HepG2 (cell line): Measurements from ENCODE around the gene LRFN2. TPM values are rescaled to one million over a fixed set of nuclear protein-coding genes. Genes with fewer than 3 reads are reported as not detected.

ENCODE experiments used
- ATAC-seq: fragments of 200-7000 bp; cut with Tn5 transposase; 3 replicates; pipeline ENCODE4 v1.9.1; 2020; ENCODE audit warnings: mild to moderate bottlenecking, moderate library complexity
- BruUV-seq: library from RNA; stranded (reverse); fragments of 400-500 nt; replicated peaks from 2 replicates; lab custom pipeline; 2021; lab: Mats Ljungman, UMichigan
- CTCF ChIA-PET: fragments of 300-600 bp; formaldehyde crosslinking; extraction: SDS; loops from one replicate; lab custom pipeline; 2021; ENCODE audit warnings: low total read pairs, inconsistent platforms, low intra/inter-chr PET ratio; lab: Yijun Ruan, JAX
- POLR2A ChIA-PET: fragments of 350-600 bp; sonication (Branson Sonifier 250); formaldehyde crosslinking; loops from one replicate; lab custom pipeline; 2020; ENCODE audit warnings: antibody characterized with exemption, inconsistent platforms; lab: Yijun Ruan, JAX
- DNase-seq: peaks from one replicate; pipeline ENCODE4 v3.0.0-alpha.2; 2015; ENCODE audit warnings: low spot score
- FAIRE-seq: peaks from 3 replicates; lab custom pipeline; 2011; peaks lifted over from hg19 to GRCh38; lab: Jason Lieb, UNC
- H2AFZ ChIP-seq: one replicate; pipeline ENCODE4 v1.6.1; 2011; ENCODE audit warnings: low read length, inconsistent platforms
- H3K27ac ChIP-seq: fragments of 300-600 bp; 3 replicates; pipeline ENCODE4 v1.8.0; 2011; ENCODE audit warnings: mixed run types, mild to moderate bottlenecking, mixed read lengths, low read length, inconsistent platforms; ENCODE audit not compliant: insufficient read depth; ENCODE audit errors: extremely low read length
- H3K27me3 ChIP-seq, 2 experiments: fragments of 200-600 bp in 1 of 2; 2 replicates in 1 of 2; 3 replicates in 1 of 2; pipeline versions ENCODE4 v1.6.0 to v1.8.0; 2011; ENCODE audit warnings: low read length in 2 of 2, mild to moderate bottlenecking in 2 of 2, moderate library complexity in 2 of 2, inconsistent platforms in 1 of 2; ENCODE audit not compliant: insufficient read depth in 2 of 2, control insufficient read depth in 1 of 2
- H3K36me3 ChIP-seq, 2 experiments: fragments of 200-600 bp in 1 of 2; replicated peaks in 1 of 2; 2 replicates in 1 of 2; 3 replicates in 1 of 2; pipeline versions ENCODE4 v1.5.1 to v1.8.0; 2011; ENCODE audit warnings: low read length in 2 of 2, inconsistent platforms in 1 of 2; ENCODE audit not compliant: insufficient read depth in 2 of 2, control insufficient read depth in 1 of 2
- H3K4me1 ChIP-seq: 2 replicates; pipeline ENCODE4 v1.5.1; 2012; ENCODE audit warnings: low read length, inconsistent platforms; ENCODE audit not compliant: insufficient read depth
- H3K4me2 ChIP-seq: 2 replicates; pipeline ENCODE4 v1.6.0; 2011; ENCODE audit warnings: low read depth, low read length, inconsistent platforms
- H3K4me3 ChIP-seq, 3 experiments: fragments of 200-600 bp in 1 of 3; sonication (generic), shearing (Covaris generic) in 1 of 3; replicated peaks in 1 of 3; 2 replicates each; pipeline ENCODE4 v1.5.1; 2011 to 2016; ENCODE audit warnings: low read length in 3 of 3, inconsistent platforms in 2 of 3, low read depth in 2 of 3, mild to moderate bottlenecking in 2 of 3, control low read depth in 1 of 3, mixed read lengths in 1 of 3; ENCODE audit not compliant: insufficient read depth in 1 of 3
- H3K79me2 ChIP-seq: one replicate; pipeline ENCODE4 v1.6.1; 2011; ENCODE audit warnings: low read length, inconsistent platforms; ENCODE audit not compliant: insufficient read depth
- H3K9ac ChIP-seq: 2 replicates; pipeline ENCODE4 v1.6.0; 2011; ENCODE audit warnings: mild to moderate bottlenecking, low read depth, low read length, inconsistent platforms; ENCODE audit not compliant: insufficient read depth
- H3K9me3 ChIP-seq: 2 replicates; pipeline ENCODE4 v1.5.1; 2012; ENCODE audit warnings: mild to moderate bottlenecking, low read length
- H4K20me1 ChIP-seq: 2 replicates; pipeline ENCODE4 v1.6.0; 2011; ENCODE audit warnings: inconsistent platforms, mild to moderate bottlenecking, low read length, moderate library complexity; ENCODE audit not compliant: insufficient read depth
- DPF2 ChIP-seq: sonication (generic); formaldehyde crosslinking; IDR thresholded peaks from 2 replicates; pipeline ENCODE4 v1.4.0; 2020; ENCODE audit warnings: mild to moderate bottlenecking, low read depth, missing genetic modification reagents, borderline replicate concordance
- GATAD1 ChIP-seq: IDR thresholded peaks from 2 replicates; pipeline ENCODE4 v1.6.1; 2016; ENCODE audit warnings: missing genetic modification reagents, missing compliant biosample characterization
- MAFF ChIP-seq: IDR thresholded peaks from 2 replicates; pipeline ENCODE4 v1.6.1; 2011; ENCODE audit warnings: low read depth, low read length, improper control_type of control experiment
- MAFK ChIP-seq, 2 experiments: IDR thresholded peaks in 1 of 2; conservative IDR thresholded peaks in 1 of 2; 2 replicates each; pipeline ENCODE4 v1.6.1; 2011; ENCODE audit warnings: improper control_type of control experiment in 2 of 2, low read length in 2 of 2
- NBN ChIP-seq: fragments of 450-650 bp; conservative IDR thresholded peaks from 2 replicates; pipeline ENCODE4 v1.6.1; 2017
- NFE2 ChIP-seq: sonication (generic); formaldehyde crosslinking; IDR thresholded peaks from 2 replicates; pipeline ENCODE4 v1.4.0; 2020; ENCODE audit warnings: missing genetic modification reagents
- SOX13 ChIP-seq, 3 experiments: fragments of 450-650 bp in 1 of 3; sonication (generic) in 1 of 3; formaldehyde crosslinking in 1 of 3; IDR thresholded peaks in 2 of 3; conservative IDR thresholded peaks in 1 of 3; 2 replicates each; pipeline versions ENCODE4 v1.5.0 to v1.6.1; 2016 to 2020; ENCODE audit warnings: antibody characterized with exemption in 1 of 3, mild to moderate bottlenecking in 1 of 3, missing compliant biosample characterization in 1 of 3, missing genetic modification reagents in 1 of 3, moderate library complexity in 1 of 3
- TMF1 ChIP-seq: sonication (generic); formaldehyde crosslinking; IDR thresholded peaks from 2 replicates; pipeline ENCODE4 v1.8.1; 2022; ENCODE audit warnings: low read depth, missing genetic modification reagents
- YEATS2 ChIP-seq: sonication (generic); formaldehyde crosslinking; IDR thresholded peaks from 2 replicates; pipeline ENCODE4 v1.4.0; 2020; ENCODE audit warnings: missing genetic modification reagents, borderline replicate concordance
- ZNF430 ChIP-seq: sonication (generic); formaldehyde crosslinking; IDR thresholded peaks from 2 replicates; pipeline ENCODE4 v1.9.0; 2021; ENCODE audit warnings: mild to moderate bottlenecking, missing genetic modification reagents
- ZNF737 ChIP-seq: sonication (generic); formaldehyde crosslinking; IDR thresholded peaks from 2 replicates; pipeline ENCODE4 v1.5.0; 2020; ENCODE audit warnings: missing genetic modification reagents, mild to moderate bottlenecking, borderline replicate concordance
- whole genome bisulfite sequencing: methylation state at CpG from one replicate; pipeline ENCODE4 v1.1.6; 2017; ENCODE audit warnings: low lambda C conversion rate; 5-methylcytosine and 5-hydroxymethylcytosine counted together
- in situ Hi-C: cut with HindIII; loops from 2 replicates; pipeline ENCODE4 v1.10.0; 2017; ENCODE audit warnings: low pct_unique_long_range_greater_than_20kb; ENCODE audit not compliant: extremely low pct_ligation_motif_present
- intact Hi-C: fragments of 100-400 bp; cut with micrococcal nuclease; formaldehyde crosslinking; loops from one replicate; pipeline ENCODE4 v1.10.0; 2022; ENCODE audit not compliant: unreplicated experiment
- polyA plus RNA-seq, 8 experiments: library from polyadenylated mRNA; depleted of rRNA in 3 of 8; stranded (reverse) in 7 of 8; unstranded in 1 of 8; fragments of >200 nt; fragmentation: Illumina TruSeq in 4 of 8; extraction: Trizol in 4 of 8; gene quantifications; 2 replicates each; pipeline versions ENCODE4 v1.2.1 to v1.2.3, GENCODE V29; 2011 to 2016; ENCODE audit warnings: low read depth in 4 of 8, missing spikeins in 1 of 8, mixed read lengths in 1 of 8; ENCODE audit not compliant: insufficient read depth in 1 of 8
- total RNA-seq, 5 experiments: library from RNA; depleted of rRNA; stranded (reverse); fragments of >200 nt; fragmentation: Illumina TruSeq; extraction: Trizol; gene quantifications; 2 replicates each; pipeline ENCODE4 v1.2.3, GENCODE V29; 2016; ENCODE audit warnings: low read depth in 1 of 5
- TF ChIP-seq, protein P1 (sequence below): sonication (generic); formaldehyde crosslinking; IDR thresholded peaks from 2 replicates; pipeline ENCODE4 v1.5.1; 2020; ENCODE audit warnings: mild to moderate bottlenecking, missing genetic modification reagents, borderline replicate concordance
- TF ChIP-seq, protein P2 (sequence below): fragments of 450-650 bp; IDR thresholded peaks from 2 replicates; pipeline ENCODE4 v1.6.1; 2016

LRFN2 gene
- total and polyA plus RNA-seq, 2 of the 13 experiments (the other 11 are each of a cell fraction or from before 2014, with no cell fraction given) = not detected

DNA sequence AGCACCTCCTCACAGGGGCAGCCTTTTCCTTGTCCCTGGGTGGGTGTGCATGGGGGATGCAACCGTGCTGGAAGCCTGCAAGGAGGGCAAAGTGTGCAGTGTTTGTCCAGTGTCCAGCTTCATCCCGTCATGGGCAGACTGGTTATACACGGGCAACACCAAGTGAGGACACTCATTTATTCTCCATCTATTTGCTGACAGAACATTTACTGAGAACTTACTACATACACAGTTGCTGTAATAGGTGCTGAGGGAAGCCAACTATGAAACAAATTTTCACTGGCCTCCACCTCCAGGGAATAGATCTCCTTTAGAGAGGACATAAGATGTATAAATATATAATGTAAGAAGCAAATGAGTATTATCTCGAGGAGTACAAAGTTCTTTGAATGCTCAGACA lies 136.7 kb downstream of the LRFN2 start:
- H4K20me1 ChIP-seq = no peaks in the 10 kb centered on the region
- no peak overlapping the region for H3K27ac ChIP-seq
- H3K4me2 ChIP-seq = no peak overlapping the region
- no peak overlapping the region for H3K4me3 ChIP-seq
- H2AFZ ChIP-seq = no peak overlapping the region
- H3K36me3 ChIP-seq = no peaks in the 10 kb centered on the region
- in situ Hi-C loops (no loop called here), intact Hi-C loops (no loop called here)
- FAIRE-seq = no peak
- TF ChIP-seq ZNF737 (no peak), NFE2 (CRISPR knock-in tag) (no peak), MAFK (conservative IDR thresholded peaks at IDR 0.05 in 1 of 2, IDR thresholded peaks at IDR 0.05 in 1 of 2; ENCODE audit: low read length in 2 of 2) (peak; percentile 50 to 63), MAFF (peak; percentile 29; the same call in 1 of the 2 replicates), SOX13 (IDR thresholded peaks at IDR 0.05) (no peak), SOX13 (CRISPR knock-in tag; conservative IDR thresholded peaks at IDR 0.05 in 1 of 2, IDR thresholded peaks at IDR 0.05 in 1 of 2) (no peak), NBN (no peak), TMF1 (CRISPR knock-in tag) (no peak)
- POLR2A ChIA-PET = no interaction called here
- no TSS peak for BruUV-seq
- no peaks in the 10 kb centered on the region for H3K4me1 ChIP-seq
- H3K27me3 ChIP-seq = no peaks in the 10 kb centered on the region; a peak in 1 of 5 replicates
- DNase-seq = no peak
- ATAC-seq = no peak
- CTCF ChIA-PET = no interaction called here
- H3K79me2 ChIP-seq = no peaks in the 10 kb centered on the region
- H3K9me3 ChIP-seq = no peaks in the 10 kb centered on the region
- 3% methylated on average over 4 of the region's 4 CpGs for WGBS
- no peak overlapping the region for H3K9ac ChIP-seq

DNA sequence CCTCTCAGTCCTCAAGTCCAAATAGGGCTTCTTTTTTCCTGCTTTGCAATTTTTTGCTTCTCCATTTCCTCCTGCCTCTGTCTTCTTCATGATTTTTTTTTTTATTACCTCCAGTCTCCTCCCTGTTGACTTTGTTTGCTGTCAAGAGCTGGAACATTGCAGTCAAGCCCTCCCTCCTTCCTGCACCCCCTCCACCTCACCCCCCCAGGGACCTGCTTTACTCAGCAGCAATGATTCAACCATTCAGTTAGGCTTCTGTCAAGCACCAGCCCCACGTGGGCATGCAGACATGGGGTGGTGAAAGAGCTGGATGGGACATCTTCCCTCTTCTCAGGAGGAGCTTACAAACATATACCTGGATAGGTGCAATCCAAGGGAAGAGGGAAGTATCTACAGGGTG lies 142.4 kb downstream of the LRFN2 start:
- Histone ChIP-seq H3K36me3 (no peaks in the 10 kb centered on the region), H3K4me3 (no peak overlapping the region), H3K27ac (no peak overlapping the region), H3K9me3 (no peaks in the 10 kb centered on the region), H3K79me2 (no peaks in the 10 kb centered on the region), H3K9ac (no peak overlapping the region), H3K27me3 (no peaks in the 10 kb centered on the region; a peak in 2 of 5 replicates), H4K20me1 (no peaks in the 10 kb centered on the region), H2AFZ (no peak overlapping the region), H3K4me2 (no peak overlapping the region), H3K4me1 (no peaks in the 10 kb centered on the region)
- POLR2A ChIA-PET = no interaction called here
- DNase-seq = no peak
- intact Hi-C loops (no loop called here), in situ Hi-C loops (no loop called here)
- BruUV-seq = no TSS peak
- CTCF ChIA-PET = no interaction called here
- WGBS = 0% methylated on average over 1 of the region's 1 CpG
- FAIRE-seq = no peak
- ATAC-seq = no peak
- TF ChIP-seq, protein P1, sequence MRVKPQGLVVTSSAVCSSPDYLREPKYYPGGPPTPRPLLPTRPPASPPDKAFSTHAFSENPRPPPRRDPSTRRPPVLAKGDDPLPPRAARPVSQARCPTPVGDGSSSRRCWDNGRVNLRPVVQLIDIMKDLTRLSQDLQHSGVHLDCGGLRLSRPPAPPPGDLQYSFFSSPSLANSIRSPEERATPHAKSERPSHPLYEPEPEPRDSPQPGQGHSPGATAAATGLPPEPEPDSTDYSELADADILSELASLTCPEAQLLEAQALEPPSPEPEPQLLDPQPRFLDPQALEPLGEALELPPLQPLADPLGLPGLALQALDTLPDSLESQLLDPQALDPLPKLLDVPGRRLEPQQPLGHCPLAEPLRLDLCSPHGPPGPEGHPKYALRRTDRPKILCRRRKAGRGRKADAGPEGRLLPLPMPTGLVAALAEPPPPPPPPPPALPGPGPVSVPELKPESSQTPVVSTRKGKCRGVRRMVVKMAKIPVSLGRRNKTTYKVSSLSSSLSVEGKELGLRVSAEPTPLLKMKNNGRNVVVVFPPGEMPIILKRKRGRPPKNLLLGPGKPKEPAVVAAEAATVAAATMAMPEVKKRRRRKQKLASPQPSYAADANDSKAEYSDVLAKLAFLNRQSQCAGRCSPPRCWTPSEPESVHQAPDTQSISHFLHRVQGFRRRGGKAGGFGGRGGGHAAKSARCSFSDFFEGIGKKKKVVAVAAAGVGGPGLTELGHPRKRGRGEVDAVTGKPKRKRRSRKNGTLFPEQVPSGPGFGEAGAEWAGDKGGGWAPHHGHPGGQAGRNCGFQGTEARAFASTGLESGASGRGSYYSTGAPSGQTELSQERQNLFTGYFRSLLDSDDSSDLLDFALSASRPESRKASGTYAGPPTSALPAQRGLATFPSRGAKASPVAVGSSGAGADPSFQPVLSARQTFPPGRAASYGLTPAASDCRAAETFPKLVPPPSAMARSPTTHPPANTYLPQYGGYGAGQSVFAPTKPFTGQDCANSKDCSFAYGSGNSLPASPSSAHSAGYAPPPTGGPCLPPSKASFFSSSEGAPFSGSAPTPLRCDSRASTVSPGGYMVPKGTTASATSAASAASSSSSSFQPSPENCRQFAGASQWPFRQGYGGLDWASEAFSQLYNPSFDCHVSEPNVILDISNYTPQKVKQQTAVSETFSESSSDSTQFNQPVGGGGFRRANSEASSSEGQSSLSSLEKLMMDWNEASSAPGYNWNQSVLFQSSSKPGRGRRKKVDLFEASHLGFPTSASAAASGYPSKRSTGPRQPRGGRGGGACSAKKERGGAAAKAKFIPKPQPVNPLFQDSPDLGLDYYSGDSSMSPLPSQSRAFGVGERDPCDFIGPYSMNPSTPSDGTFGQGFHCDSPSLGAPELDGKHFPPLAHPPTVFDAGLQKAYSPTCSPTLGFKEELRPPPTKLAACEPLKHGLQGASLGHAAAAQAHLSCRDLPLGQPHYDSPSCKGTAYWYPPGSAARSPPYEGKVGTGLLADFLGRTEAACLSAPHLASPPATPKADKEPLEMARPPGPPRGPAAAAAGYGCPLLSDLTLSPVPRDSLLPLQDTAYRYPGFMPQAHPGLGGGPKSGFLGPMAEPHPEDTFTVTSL (CRISPR knock-in tag) = no peak
- TF ChIP-seq YEATS2 (CRISPR knock-in tag) (no peak), GATAD1 (CRISPR knock-in tag) (no peak), DPF2 (CRISPR knock-in tag) (no peak), ZNF430 (CRISPR knock-in tag) (no peak)
- TF ChIP-seq, protein P2, sequence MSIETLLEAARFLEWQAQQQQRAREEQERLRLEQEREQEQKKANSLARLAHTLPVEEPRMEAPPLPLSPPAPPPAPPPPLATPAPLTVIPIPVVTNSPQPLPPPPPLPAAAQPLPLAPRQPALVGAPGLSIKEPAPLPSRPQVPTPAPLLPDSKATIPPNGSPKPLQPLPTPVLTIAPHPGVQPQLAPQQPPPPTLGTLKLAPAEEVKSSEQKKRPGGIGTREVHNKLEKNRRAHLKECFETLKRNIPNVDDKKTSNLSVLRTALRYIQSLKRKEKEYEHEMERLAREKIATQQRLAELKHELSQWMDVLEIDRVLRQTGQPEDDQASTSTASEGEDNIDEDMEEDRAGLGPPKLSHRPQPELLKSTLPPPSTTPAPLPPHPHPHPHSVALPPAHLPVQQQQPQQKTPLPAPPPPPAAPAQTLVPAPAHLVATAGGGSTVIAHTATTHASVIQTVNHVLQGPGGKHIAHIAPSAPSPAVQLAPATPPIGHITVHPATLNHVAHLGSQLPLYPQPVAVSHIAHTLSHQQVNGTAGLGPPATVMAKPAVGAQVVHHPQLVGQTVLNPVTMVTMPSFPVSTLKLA = no peak
